Measurements from ENCODE around the gene TSPAN18.

Gene TSPAN18

DNA sequence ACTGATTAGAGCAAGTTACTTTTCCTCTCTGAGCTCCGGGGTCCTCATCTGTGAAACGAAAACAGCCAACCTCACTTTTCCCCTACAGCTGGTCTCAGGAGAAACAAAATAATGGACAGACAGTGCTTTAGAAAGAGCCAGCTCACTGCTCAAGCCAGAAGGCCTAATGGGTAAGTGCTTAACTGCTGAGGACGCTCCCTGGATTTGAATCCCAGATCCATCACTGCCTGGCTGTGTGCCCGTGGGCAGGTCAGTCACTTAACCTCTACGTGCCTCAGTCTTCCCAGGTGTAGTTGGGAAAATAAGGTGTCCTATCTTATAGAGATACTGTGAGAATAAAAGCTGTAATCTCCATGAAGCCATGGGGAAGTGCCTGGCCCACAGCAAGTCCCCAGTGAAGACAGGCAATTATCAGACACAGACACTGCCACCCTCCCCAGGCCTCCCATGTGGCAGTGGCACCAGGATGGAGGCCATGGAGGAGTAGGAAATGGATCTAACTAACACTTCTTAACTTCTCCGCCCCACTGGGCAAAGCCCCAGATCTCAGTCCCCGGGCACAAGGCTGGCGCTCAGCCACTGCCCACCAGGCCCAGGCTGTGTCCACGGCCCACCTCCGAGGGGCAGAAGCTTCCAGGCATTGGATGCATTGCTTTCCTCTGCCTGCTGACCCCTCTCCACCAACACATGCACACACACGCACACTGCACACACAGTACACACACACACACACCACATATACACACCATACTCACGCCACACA lies 214.7 kb downstream of the TSPAN18 start:
- H3K4me1 ChIP-seq (ENCODE audit: control insufficient read depth, insufficient read depth, low read length, poor library complexity, severe bottlenecking) = peaks cover 6% of the 10 kb centered on the region
- H3K9me3 ChIP-seq (ENCODE audit: control insufficient read depth, low read length) = no peaks in the 10 kb centered on the region
- no peak for DNase-seq
- H3K27me3 ChIP-seq (replicated peaks; ENCODE audit: control insufficient read depth, insufficient read depth, low read length, poor library complexity, severe bottlenecking) = no peaks in the 10 kb centered on the region
- H3K36me3 ChIP-seq (ENCODE audit: control insufficient read depth, insufficient read depth, low read length) = no peaks in the 10 kb centered on the region
- no peak overlapping the region for H3K27ac ChIP-seq (ENCODE audit: insufficient read depth, low read length, poor library complexity, severe bottlenecking)
- no peak overlapping the region for H3K4me3 ChIP-seq (ENCODE audit: insufficient read depth, low read depth, low read length, poor library complexity, severe bottlenecking)

DNA sequence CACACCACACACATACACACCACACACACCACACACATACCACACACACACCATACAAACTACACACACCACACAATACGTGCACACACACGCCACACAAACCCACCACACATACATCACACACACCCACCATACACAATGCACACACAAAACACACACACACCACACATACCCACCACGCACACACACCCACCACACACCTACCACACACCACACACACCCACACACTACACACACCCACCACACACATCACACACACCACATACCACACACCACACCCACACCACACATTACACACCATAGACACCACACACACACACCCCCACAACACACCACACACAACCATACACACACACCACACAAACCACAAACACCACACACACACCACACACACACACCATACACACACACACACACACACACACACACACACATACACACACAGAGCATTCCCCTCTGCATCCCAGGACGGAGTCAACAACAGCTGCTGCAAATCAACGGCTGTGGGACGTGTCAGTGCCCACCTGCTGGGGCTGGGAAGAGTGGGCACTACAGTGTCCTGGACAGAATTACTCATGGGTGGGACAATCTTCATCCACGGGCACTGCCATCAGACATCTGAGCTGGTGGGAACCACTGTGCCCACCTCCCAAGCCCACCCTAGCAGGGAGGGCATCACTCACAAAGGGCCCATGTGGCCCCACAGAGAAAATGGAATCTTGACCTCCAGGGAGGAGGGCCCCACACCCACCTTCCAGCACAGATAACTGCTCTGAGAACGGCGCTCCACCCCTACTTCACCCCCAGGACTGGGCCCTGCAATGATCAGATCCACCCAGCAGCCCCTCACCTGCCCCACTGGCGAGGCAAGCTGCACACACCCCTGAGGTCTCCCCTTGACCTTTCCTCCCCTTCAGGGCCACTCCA lies 215.5 kb downstream of the TSPAN18 start:
- H3K27ac ChIP-seq (ENCODE audit: insufficient read depth, low read length, poor library complexity, severe bottlenecking) = no peak overlapping the region
- DNase-seq = no peak
- H3K4me1 ChIP-seq (ENCODE audit: control insufficient read depth, insufficient read depth, low read length, poor library complexity, severe bottlenecking) = peaks cover 4% of the 10 kb centered on the region
- H3K36me3 ChIP-seq (ENCODE audit: control insufficient read depth, insufficient read depth, low read length) = no peaks in the 10 kb centered on the region
- no peak overlapping the region for H3K4me3 ChIP-seq (ENCODE audit: insufficient read depth, low read depth, low read length, poor library complexity, severe bottlenecking)
- H3K27me3 ChIP-seq (replicated peaks; ENCODE audit: control insufficient read depth, insufficient read depth, low read length, poor library complexity, severe bottlenecking) = no peaks in the 10 kb centered on the region
- no peaks in the 10 kb centered on the region for H3K9me3 ChIP-seq (ENCODE audit: control insufficient read depth, low read length)

DNA sequence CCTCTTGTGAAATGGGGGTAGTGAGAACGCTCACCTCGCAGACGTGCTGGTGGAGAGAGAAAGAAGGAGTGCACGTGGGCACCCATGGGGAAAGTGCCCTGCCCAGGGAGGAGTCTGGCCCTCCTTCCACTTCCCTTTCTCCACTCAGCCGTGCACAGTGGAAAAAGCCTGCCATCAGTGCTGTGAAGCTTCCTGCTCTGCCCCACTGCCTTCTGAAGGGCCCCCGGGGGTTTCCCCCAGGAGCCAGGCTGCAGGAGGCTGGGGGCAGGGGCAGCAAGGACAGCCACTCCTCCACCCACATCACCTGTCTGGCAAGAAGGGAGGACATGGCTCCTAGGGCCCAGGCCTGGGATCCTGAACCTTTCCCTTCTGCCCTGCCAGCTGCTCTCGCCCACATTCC lies 216.4 kb downstream of the TSPAN18 start:
- Histone ChIP-seq H3K27ac (ENCODE audit: insufficient read depth, low read length, poor library complexity, severe bottlenecking) (no peak overlapping the region), H3K9me3 (ENCODE audit: control insufficient read depth, low read length) (no peaks in the 10 kb centered on the region), H3K4me3 (ENCODE audit: insufficient read depth, low read depth, low read length, poor library complexity, severe bottlenecking) (no peak overlapping the region), H3K36me3 (ENCODE audit: control insufficient read depth, insufficient read depth, low read length) (no peaks in the 10 kb centered on the region), H3K4me1 (ENCODE audit: control insufficient read depth, insufficient read depth, low read length, poor library complexity, severe bottlenecking) (peaks cover 4% of the 10 kb centered on the region), H3K27me3 (replicated peaks; ENCODE audit: control insufficient read depth, insufficient read depth, low read length, poor library complexity, severe bottlenecking) (no peaks in the 10 kb centered on the region)
- DNase-seq = no peak

DNA sequence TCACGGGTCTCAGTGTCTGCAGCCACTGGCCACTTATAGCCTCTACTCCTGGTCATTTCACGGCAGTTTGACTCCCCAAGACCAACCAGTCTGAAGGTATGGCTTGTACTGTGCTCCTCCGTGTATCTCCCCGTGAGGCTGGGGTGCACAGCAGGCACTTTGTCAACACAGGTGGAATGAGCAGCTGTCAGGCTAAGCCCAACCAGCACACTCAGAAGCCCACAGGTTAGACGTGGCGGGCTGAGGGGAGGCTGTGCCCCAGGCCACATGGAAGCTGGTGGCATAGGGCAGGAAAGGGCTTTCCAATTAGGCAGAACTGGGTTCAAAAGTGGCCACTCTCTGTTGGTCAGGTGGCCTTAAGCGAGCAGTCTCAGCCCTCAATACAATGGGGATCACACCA lies 216.9 kb downstream of the TSPAN18 start:
- Histone ChIP-seq H3K4me3 (ENCODE audit: insufficient read depth, low read depth, low read length, poor library complexity, severe bottlenecking) (no peak overlapping the region), H3K36me3 (ENCODE audit: control insufficient read depth, insufficient read depth, low read length) (no peaks in the 10 kb centered on the region), H3K4me1 (ENCODE audit: control insufficient read depth, insufficient read depth, low read length, poor library complexity, severe bottlenecking) (peaks cover 4% of the 10 kb centered on the region), H3K27ac (ENCODE audit: insufficient read depth, low read length, poor library complexity, severe bottlenecking) (no peak overlapping the region), H3K9me3 (ENCODE audit: control insufficient read depth, low read length) (no peaks in the 10 kb centered on the region), H3K27me3 (replicated peaks; ENCODE audit: control insufficient read depth, insufficient read depth, low read length, poor library complexity, severe bottlenecking) (no peaks in the 10 kb centered on the region)
- no peak for DNase-seq

DNA sequence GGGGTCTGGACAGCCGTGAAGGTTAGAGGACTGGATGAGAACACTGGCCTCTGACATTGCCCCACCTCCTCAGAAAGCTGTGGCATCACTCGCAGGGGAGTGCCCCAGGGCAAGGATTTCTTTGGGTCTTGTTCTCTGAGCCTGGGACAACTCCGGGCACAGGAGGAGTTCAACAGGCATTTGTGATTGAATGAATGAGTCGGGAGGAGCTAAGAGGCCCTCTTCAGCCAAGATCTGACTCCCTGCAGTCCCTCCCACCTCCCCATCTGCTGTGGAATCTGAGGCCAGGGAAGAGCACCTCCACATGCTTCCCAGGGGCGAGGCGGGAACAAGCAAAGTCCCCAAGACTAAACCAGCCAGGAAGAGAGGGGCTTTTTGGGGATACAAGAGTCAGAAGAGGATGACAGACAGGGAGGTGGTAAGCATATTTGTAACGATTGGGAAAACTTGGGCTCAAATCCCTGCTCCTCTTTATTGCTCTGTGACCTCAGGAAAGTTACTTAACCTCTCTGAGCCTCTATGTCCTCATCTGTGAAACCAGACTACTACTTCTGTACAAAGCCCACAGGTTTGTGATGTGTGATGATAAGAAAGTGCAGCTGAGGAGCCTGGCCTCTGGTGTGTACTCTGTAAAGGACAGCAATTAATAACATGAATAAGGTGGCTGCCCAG lies 217.6 kb downstream of the TSPAN18 start:
- Histone ChIP-seq H3K4me3 (ENCODE audit: insufficient read depth, low read depth, low read length, poor library complexity, severe bottlenecking) (no peak overlapping the region), H3K27ac (ENCODE audit: insufficient read depth, low read length, poor library complexity, severe bottlenecking) (no peak overlapping the region), H3K36me3 (ENCODE audit: control insufficient read depth, insufficient read depth, low read length) (no peaks in the 10 kb centered on the region), H3K4me1 (ENCODE audit: control insufficient read depth, insufficient read depth, low read length, poor library complexity, severe bottlenecking) (peaks cover 4% of the 10 kb centered on the region), H3K27me3 (replicated peaks; ENCODE audit: control insufficient read depth, insufficient read depth, low read length, poor library complexity, severe bottlenecking) (no peaks in the 10 kb centered on the region), H3K9me3 (ENCODE audit: control insufficient read depth, low read length) (no peaks in the 10 kb centered on the region)
- DNase-seq = no peak

DNA sequence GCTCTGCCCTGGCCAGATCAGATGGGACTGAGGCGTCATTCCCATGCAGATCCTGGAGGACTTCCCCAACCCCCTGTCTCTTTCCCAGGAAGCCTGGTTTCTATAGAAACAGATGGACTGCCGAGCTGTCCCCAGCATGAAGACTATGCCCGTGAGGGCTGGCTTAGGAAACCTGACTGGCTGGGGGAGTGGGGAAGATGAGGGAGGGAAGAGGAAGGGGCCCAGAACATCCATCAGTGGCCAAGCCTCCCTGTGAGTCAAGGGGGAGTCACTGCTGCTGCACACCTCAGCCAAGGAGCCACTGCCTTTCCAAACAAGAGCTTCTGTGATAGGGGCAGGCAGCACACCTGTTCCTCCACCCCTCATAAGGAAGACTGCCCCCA lies 218.1 kb downstream of the TSPAN18 start:
- Histone ChIP-seq H3K36me3 (ENCODE audit: control insufficient read depth, insufficient read depth, low read length) (no peaks in the 10 kb centered on the region), H3K9me3 (ENCODE audit: control insufficient read depth, low read length) (no peaks in the 10 kb centered on the region), H3K27me3 (replicated peaks; ENCODE audit: control insufficient read depth, insufficient read depth, low read length, poor library complexity, severe bottlenecking) (no peaks in the 10 kb centered on the region), H3K4me3 (ENCODE audit: insufficient read depth, low read depth, low read length, poor library complexity, severe bottlenecking) (no peak overlapping the region), H3K27ac (ENCODE audit: insufficient read depth, low read length, poor library complexity, severe bottlenecking) (no peak overlapping the region), H3K4me1 (ENCODE audit: control insufficient read depth, insufficient read depth, low read length, poor library complexity, severe bottlenecking) (peaks cover 4% of the 10 kb centered on the region)
- no peak for DNase-seq

DNA sequence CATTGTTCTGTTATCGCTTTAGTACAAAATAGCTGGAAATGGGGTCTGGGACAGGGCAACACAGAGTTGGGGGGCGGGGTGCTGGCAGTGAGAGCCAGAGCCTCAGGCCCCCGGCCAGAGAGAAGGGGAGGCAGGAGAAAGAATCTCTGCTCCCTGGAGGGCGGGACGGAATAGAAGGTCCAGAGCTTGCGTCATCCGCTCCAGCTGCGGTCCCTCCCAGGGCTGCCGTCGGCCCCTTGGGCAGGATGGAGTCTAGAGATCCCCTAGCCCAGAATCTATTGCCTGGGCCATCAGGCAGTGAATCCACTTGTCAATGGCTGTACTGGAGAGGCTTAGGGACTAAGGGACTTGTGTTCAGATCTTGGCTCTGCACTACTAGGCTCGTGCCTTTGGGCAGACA lies 218.9 kb downstream of the TSPAN18 start:
- Histone ChIP-seq H3K9me3 (ENCODE audit: control insufficient read depth, low read length) (no peaks in the 10 kb centered on the region), H3K36me3 (ENCODE audit: control insufficient read depth, insufficient read depth, low read length) (no peaks in the 10 kb centered on the region), H3K4me1 (ENCODE audit: control insufficient read depth, insufficient read depth, low read length, poor library complexity, severe bottlenecking) (peaks cover 4% of the 10 kb centered on the region), H3K27me3 (replicated peaks; ENCODE audit: control insufficient read depth, insufficient read depth, low read length, poor library complexity, severe bottlenecking) (no peaks in the 10 kb centered on the region), H3K4me3 (ENCODE audit: insufficient read depth, low read depth, low read length, poor library complexity, severe bottlenecking) (no peak overlapping the region), H3K27ac (ENCODE audit: insufficient read depth, low read length, poor library complexity, severe bottlenecking) (no peak overlapping the region)
- no peak for DNase-seq

DNA sequence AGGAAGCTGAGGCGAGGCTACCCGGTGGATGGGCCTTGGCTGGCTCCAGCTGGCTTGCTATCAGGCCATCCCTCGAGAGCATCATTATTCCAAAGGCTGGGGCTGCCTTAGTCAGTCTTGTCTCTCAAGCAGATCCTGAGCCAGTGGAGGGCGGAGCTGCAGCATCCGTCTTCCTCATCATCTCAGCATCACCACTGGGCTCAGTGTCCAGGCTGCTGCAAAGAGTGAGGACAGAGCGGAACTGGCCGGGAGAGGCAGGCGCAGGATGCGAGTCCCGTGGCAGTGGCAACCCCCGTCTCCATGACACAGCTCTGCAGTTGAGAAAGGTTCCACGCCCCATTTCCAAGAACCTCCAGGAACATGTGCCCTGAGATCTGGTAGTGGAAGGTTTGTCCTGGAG lies 219.5 kb downstream of the TSPAN18 start:
- no peak for DNase-seq
- Histone ChIP-seq H3K4me1 (ENCODE audit: control insufficient read depth, insufficient read depth, low read length, poor library complexity, severe bottlenecking) (peaks cover 7% of the 10 kb centered on the region), H3K9me3 (ENCODE audit: control insufficient read depth, low read length) (no peaks in the 10 kb centered on the region), H3K27ac (ENCODE audit: insufficient read depth, low read length, poor library complexity, severe bottlenecking) (no peak overlapping the region), H3K27me3 (replicated peaks; ENCODE audit: control insufficient read depth, insufficient read depth, low read length, poor library complexity, severe bottlenecking) (no peaks in the 10 kb centered on the region), H3K36me3 (ENCODE audit: control insufficient read depth, insufficient read depth, low read length) (no peaks in the 10 kb centered on the region), H3K4me3 (ENCODE audit: insufficient read depth, low read depth, low read length, poor library complexity, severe bottlenecking) (no peak overlapping the region)

DNA sequence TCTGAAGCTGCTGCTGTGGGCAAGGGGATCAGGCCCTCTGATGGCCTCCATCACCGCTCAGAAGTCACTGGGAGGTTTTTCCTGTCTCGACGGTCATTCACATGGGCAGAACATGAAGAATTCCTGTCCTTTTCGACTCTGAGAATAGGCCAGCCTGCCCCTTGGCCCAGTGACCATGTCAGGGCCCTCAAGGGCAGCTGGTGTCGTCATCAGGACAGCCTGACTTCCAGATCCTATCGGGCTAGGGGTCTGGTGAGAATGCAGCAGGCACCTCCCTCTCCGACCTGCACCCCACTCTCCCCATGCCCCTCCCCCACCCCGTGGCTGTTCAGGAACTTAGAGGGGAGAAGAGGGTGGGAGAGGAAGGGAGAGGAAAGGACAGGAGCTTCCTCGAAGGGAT lies 220.4 kb downstream of the TSPAN18 start:
- no peaks in the 10 kb centered on the region for H3K36me3 ChIP-seq (ENCODE audit: control insufficient read depth, insufficient read depth, low read length)
- H3K9me3 ChIP-seq (ENCODE audit: control insufficient read depth, low read length) = no peaks in the 10 kb centered on the region
- no peak for DNase-seq
- H3K4me3 ChIP-seq (ENCODE audit: insufficient read depth, low read depth, low read length, poor library complexity, severe bottlenecking) = no peak overlapping the region
- H3K27ac ChIP-seq (ENCODE audit: insufficient read depth, low read length, poor library complexity, severe bottlenecking) = no peak overlapping the region
- H3K4me1 ChIP-seq (ENCODE audit: control insufficient read depth, insufficient read depth, low read length, poor library complexity, severe bottlenecking) = peaks cover 7% of the 10 kb centered on the region
- no peaks in the 10 kb centered on the region for H3K27me3 ChIP-seq (replicated peaks; ENCODE audit: control insufficient read depth, insufficient read depth, low read length, poor library complexity, severe bottlenecking)

DNA sequence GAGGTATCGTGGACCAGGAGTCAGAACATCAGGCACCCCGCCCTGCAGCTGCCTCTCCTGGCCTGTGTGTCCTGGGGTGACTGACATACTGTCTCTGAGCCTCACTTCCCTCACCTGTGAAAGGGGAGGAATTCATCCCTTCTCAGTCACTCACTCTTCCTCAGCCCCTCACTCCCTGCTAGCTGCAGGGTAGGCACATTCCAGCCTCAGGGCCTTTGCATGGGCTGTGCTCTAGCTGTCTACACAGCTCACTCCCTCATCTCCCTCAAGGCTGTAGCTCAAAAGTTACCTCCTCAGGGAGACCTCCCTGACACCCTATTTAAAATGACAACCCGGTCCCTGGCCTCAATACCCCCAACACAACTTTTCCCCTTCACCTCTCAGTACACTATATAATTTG lies 221.4 kb downstream of the TSPAN18 start:
- no peak overlapping the region for H3K4me3 ChIP-seq (ENCODE audit: insufficient read depth, low read depth, low read length, poor library complexity, severe bottlenecking)
- no peaks in the 10 kb centered on the region for H3K36me3 ChIP-seq (ENCODE audit: control insufficient read depth, insufficient read depth, low read length)
- DNase-seq = no peak
- H3K9me3 ChIP-seq (ENCODE audit: control insufficient read depth, low read length) = no peaks in the 10 kb centered on the region
- no peak overlapping the region for H3K27ac ChIP-seq (ENCODE audit: insufficient read depth, low read length, poor library complexity, severe bottlenecking)
- H3K27me3 ChIP-seq (replicated peaks; ENCODE audit: control insufficient read depth, insufficient read depth, low read length, poor library complexity, severe bottlenecking) = no peaks in the 10 kb centered on the region
- H3K4me1 ChIP-seq (ENCODE audit: control insufficient read depth, insufficient read depth, low read length, poor library complexity, severe bottlenecking) = peaks cover 3% of the 10 kb centered on the region

Measured in effector memory CD4-positive, alpha-beta T cell (primary cell).